ENCODE results near the gene DCST2. TPM values are rescaled to one million over a fixed set of nuclear protein-coding genes. Genes with fewer than 3 reads are reported as not detected.

Gene DCST2
- polyA plus RNA-seq, 1 of the 3 experiments (the other 2 are of a cell fraction) = 0.76 TPM

- H3K79me2 ChIP-seq (ENCODE audit: insufficient read depth) = peaks cover 8% of the 10 kb centered on the region; the same call in 1 of the 2 replicates
- DNase-seq = peak; percentile 59
- H3K4me2 ChIP-seq = peak overlapping the region; percentile 97
- ChIA-PET POLR2A (interaction anchor here (0.5 to 1.0 kb wide), 3 partner anchors 8 to 141 kb away, joined by 3 to 8 read pairs (median 3); no protein-coding TSS in a partner anchor), CTCF (interaction anchor here (0.5 to 29.9 kb wide), 14 partner anchors 10 to 559 kb away, joined by 3 to 573 read pairs (median 5); partner anchors contain the start of genes ADAM15, DCST1, DCST2 and EFNA3)
- H3K9me3 ChIP-seq = no peaks in the 10 kb centered on the region
- peak overlapping the region in 1 of 2 experiments; percentile 40; a peak in 1 of 4 replicates for H3K27ac ChIP-seq (ENCODE audit: low read depth in 2 of 2, low read length in 1 of 2)
- H3K27me3 ChIP-seq (ENCODE audit: insufficient read depth) = no peaks in the 10 kb centered on the region
- no peak overlapping the region for H2AFZ ChIP-seq (ENCODE audit: low read depth)
- WGBS (ENCODE audit: low lambda C conversion rate) = 61% methylated on average over 10 of the region's 12 CpGs
- H3K36me3 ChIP-seq (replicated peaks in 1 of 2; ENCODE audit: control insufficient read depth in 1 of 2, insufficient read depth in 2 of 2, low read length in 1 of 2) = peaks cover 0 to 30% of the 10 kb centered on the region in 2 experiments
- peak overlapping the region; percentile 74; the same call in 1 of the 2 replicates for H3K9ac ChIP-seq
- H3K4me3 ChIP-seq (ENCODE audit: low read depth in 2 of 2, low read length in 1 of 2) = peak overlapping the region; percentile 84 to 98
- no peaks in the 10 kb centered on the region for H3K9me2 ChIP-seq
- H3K4me1 ChIP-seq (ENCODE audit: control insufficient read depth in 1 of 2, insufficient read depth in 2 of 2, low read depth in 1 of 2, low read length in 1 of 2) = peaks cover 7 to 38% of the 10 kb centered on the region in 2 experiments
- no peaks in the 10 kb centered on the region for H4K20me1 ChIP-seq (ENCODE audit: insufficient read depth)
- peaks cover 13% of the 10 kb centered on the region for H3F3A ChIP-seq (replicated peaks; ENCODE audit: insufficient read depth)
- TF ChIP-seq EZH2phosphoT487 (IDR thresholded peaks at IDR 0.05; ENCODE audit: borderline replicate concordance, low read depth) (no peak), SMC3 (IDR thresholded peaks at IDR 0.05; ENCODE audit: low read depth, low read length) (peak; percentile 45), TCF12 (IDR thresholded peaks at IDR 0.05) (no peak), USF2 (IDR thresholded peaks at IDR 0.05; ENCODE audit: borderline replicate concordance, low read depth, low read length) (no peak), PBX3 (IDR thresholded peaks at IDR 0.05) (no peak), IRF3 (IDR thresholded peaks at IDR 0.05; ENCODE audit: low read depth, low read length) (no peak), NFIC (IDR thresholded peaks at IDR 0.05; ENCODE audit: borderline replicate concordance) (no peak), JUND (IDR thresholded peaks at IDR 0.05) (no peak), GATA2 (CRISPR knock-in tag; IDR thresholded peaks at IDR 0.05) (no peak), POLR2AphosphoS5 (IDR thresholded peaks at IDR 0.05; ENCODE audit: low read depth, low read length) (no peak), FOXM1 (IDR thresholded peaks at IDR 0.05; ENCODE audit: low read depth) (no peak), YY1 (IDR thresholded peaks at IDR 0.05; ENCODE audit: low read depth) (no peak), USF1 (IDR thresholded peaks at IDR 0.05; ENCODE audit: borderline replicate concordance, low read depth) (no peak), SIN3A (IDR thresholded peaks at IDR 0.05; ENCODE audit: borderline replicate concordance, low read depth, low read length) (no peak), RAD21 (IDR thresholded peaks at IDR 0.05; ENCODE audit: low read length) (peak; percentile 28), REST (IDR thresholded peaks at IDR 0.05; ENCODE audit: low read depth, low read length) (no peak), TEAD4 (IDR thresholded peaks at IDR 0.05; ENCODE audit: borderline replicate concordance, insufficient read depth) (no peak), RXRA (IDR thresholded peaks at IDR 0.05; ENCODE audit: borderline replicate concordance, low read depth) (no peak), GABPA (IDR thresholded peaks at IDR 0.05; ENCODE audit: low read depth) (no peak), MEF2A (IDR thresholded peaks at IDR 0.05; ENCODE audit: borderline replicate concordance, low read depth) (no peak), TAF1 (IDR thresholded peaks at IDR 0.05; ENCODE audit: borderline replicate concordance, low read depth, low read length) (no peak), CTCF (IDR thresholded peaks at IDR 0.05) (peak; percentile 53), FOXJ3 (CRISPR knock-in tag; IDR thresholded peaks at IDR 0.05) (no peak)
Measured at GRCh38 chr1:155052439-155053395, 19.1 kb upstream of the DCST2 start.
